GM12891 (cell line): ENCODE measurements around the gene RASAL1.

ENCODE experiments used
- POLR2A ChIP-seq: IDR thresholded peaks from 2 replicates; pipeline ENCODE4 v1.6.1; 2011; ENCODE audit warnings: low read depth, low read length, control low read depth
- POLR2AphosphoS5 ChIP-seq: IDR thresholded peaks from 2 replicates; pipeline ENCODE4 v1.6.1; 2011; ENCODE audit warnings: low read depth, low read length, control low read depth
- TAF1 ChIP-seq: IDR thresholded peaks from 2 replicates; pipeline ENCODE4 v1.6.1; 2011; ENCODE audit warnings: low read depth, low read length, control low read depth

DNA sequence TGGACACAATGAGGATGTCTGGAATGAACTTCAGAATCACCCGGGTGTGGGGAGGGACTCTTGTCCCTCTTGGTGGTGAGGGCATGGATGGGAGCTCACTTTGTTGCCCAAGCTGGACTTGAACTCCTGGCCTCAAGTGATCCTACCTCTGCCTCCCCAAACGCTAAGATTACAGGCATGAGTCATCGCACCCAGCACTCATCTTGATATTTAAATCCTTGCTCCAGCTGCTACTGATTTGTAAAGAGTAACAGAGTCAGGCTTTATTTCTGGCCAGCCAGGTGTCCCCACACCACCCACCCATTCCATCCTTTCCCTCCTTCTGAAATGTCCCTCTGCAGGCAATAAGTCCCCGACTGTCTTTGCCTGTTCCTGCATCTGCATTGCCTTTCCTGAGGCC lies 44.8 kb upstream of the RASAL1 start:
- TF ChIP-seq POLR2A (no peak), POLR2AphosphoS5 (no peak), TAF1 (no peak)
